ENCODE measurements around the gene BCAS3. TPM values are rescaled to one million over a fixed set of nuclear protein-coding genes. Genes with fewer than 3 reads are reported as not detected.
A peak's percentile ranks its signal among the peaks of the same experiment; 100 is the strongest.

BCAS3 gene
- total RNA-seq, 1 experiment from 2014 or later = 14.4 TPM

GRCh38 chr17:61345825-61346666, 668.4 kb downstream of the BCAS3 start:
- CTCF ChIA-PET = no interaction called here
- TF ChIP-seq EZH2 (IDR thresholded peaks at IDR 0.05; ENCODE audit: borderline replicate concordance, low read depth, low read length, poor library complexity, severe bottlenecking) (no peak), CTCF (conservative IDR thresholded peaks at IDR 0.05; ENCODE audit: low read depth, low read length) (no peak)
- POLR2A ChIA-PET (ENCODE audit: low non-redundant PET) = no interaction called here

GRCh38 chr17:61349350-61349749, 671.7 kb downstream of the BCAS3 start:
- ChIA-PET POLR2A (ENCODE audit: low non-redundant PET) (no interaction called here), CTCF (interaction anchor here (0.5 to 1.2 kb wide), 5 partner anchors 194 to 629 kb away, joined by 3 to 5 read pairs (median 3); no protein-coding TSS in a partner anchor)
- Histone ChIP-seq H3K27me3 (replicated peaks; ENCODE audit: insufficient read depth, low read depth, low read length, poor library complexity) (no peaks in the 10 kb centered on the region), H3K9me3 (ENCODE audit: low read depth, low read length, poor library complexity, severe bottlenecking) (no peaks in the 10 kb centered on the region), H3K4me1 (ENCODE audit: insufficient read depth, low read length, poor library complexity, severe bottlenecking) (no peaks in the 10 kb centered on the region), H3K27ac (ENCODE audit: low read depth, low read length, poor library complexity, severe bottlenecking) (no peak overlapping the region), H3K36me3 (ENCODE audit: insufficient read depth, low read length, poor library complexity, severe bottlenecking) (no peaks in the 10 kb centered on the region), H3K4me3 (ENCODE audit: low read depth, low read length, poor library complexity, severe bottlenecking) (no peak overlapping the region)
- intact Hi-C loops (cut with micrococcal nuclease; ENCODE audit: unreplicated experiment) = no loop called here
- BruUV-seq (replicated peaks) = no TSS peak
- DNase-seq (ENCODE audit: low spot score) = no peak
- TF ChIP-seq EZH2 (IDR thresholded peaks at IDR 0.05; ENCODE audit: borderline replicate concordance, low read depth, low read length, poor library complexity, severe bottlenecking) = no peak
- peak; percentile 49 for TF ChIP-seq CTCF (conservative IDR thresholded peaks at IDR 0.05; ENCODE audit: low read depth, low read length)

More at GRCh38 chr17:61345825-61346666, 668.4 kb downstream of the BCAS3 start:
- Histone ChIP-seq H3K4me1 (ENCODE audit: insufficient read depth, low read length, poor library complexity, severe bottlenecking) (no peaks in the 10 kb centered on the region), H3K9me3 (ENCODE audit: low read depth, low read length, poor library complexity, severe bottlenecking) (no peaks in the 10 kb centered on the region), H3K27ac (ENCODE audit: low read depth, low read length, poor library complexity, severe bottlenecking) (no peak overlapping the region), H3K36me3 (ENCODE audit: insufficient read depth, low read length, poor library complexity, severe bottlenecking) (no peaks in the 10 kb centered on the region), H3K27me3 (replicated peaks; ENCODE audit: insufficient read depth, low read depth, low read length, poor library complexity) (no peaks in the 10 kb centered on the region), H3K4me3 (ENCODE audit: low read depth, low read length, poor library complexity, severe bottlenecking) (no peak overlapping the region)
- no peak for DNase-seq (ENCODE audit: low spot score)
- intact Hi-C loops (cut with micrococcal nuclease; ENCODE audit: unreplicated experiment) = no loop called here
- no TSS peak for BruUV-seq (replicated peaks)

- Histone ChIP-seq H3K9me3 (ENCODE audit: low read depth, low read length, poor library complexity, severe bottlenecking) (no peaks in the 10 kb centered on the region), H3K27me3 (replicated peaks; ENCODE audit: insufficient read depth, low read depth, low read length, poor library complexity) (no peaks in the 10 kb centered on the region), H3K36me3 (ENCODE audit: insufficient read depth, low read length, poor library complexity, severe bottlenecking) (no peaks in the 10 kb centered on the region), H3K4me1 (ENCODE audit: insufficient read depth, low read length, poor library complexity, severe bottlenecking) (no peaks in the 10 kb centered on the region), H3K4me3 (ENCODE audit: low read depth, low read length, poor library complexity, severe bottlenecking) (no peak overlapping the region), H3K27ac (ENCODE audit: low read depth, low read length, poor library complexity, severe bottlenecking) (no peak overlapping the region)
- ChIA-PET POLR2A (ENCODE audit: low non-redundant PET) (no interaction called here), CTCF (no interaction called here)
- intact Hi-C loops (cut with micrococcal nuclease; ENCODE audit: unreplicated experiment) = loop anchor here (10.0 kb wide), 1 partner anchor 347 kb away; no protein-coding TSS in a partner anchor
- DNase-seq (ENCODE audit: low spot score) = no peak
- no TSS peak for BruUV-seq (replicated peaks)
- TF ChIP-seq EZH2 (IDR thresholded peaks at IDR 0.05; ENCODE audit: borderline replicate concordance, low read depth, low read length, poor library complexity, severe bottlenecking) (no peak), CTCF (conservative IDR thresholded peaks at IDR 0.05; ENCODE audit: low read depth, low read length) (no peak)
Measured at GRCh38 chr17:61351745-61352407, 674.2 kb downstream of the BCAS3 start.

Data from A673 (cell line).